ENCODE data around the gene GATD1. TPM values are rescaled to one million over a fixed set of nuclear protein-coding genes. Genes with fewer than 3 reads are reported as not detected.

Gene GATD1
- total RNA-seq, 4 donors from 2014 or later = 47.6 to 81.7 (median 52.9) TPM

GRCh38 chr11:782264-783174 lies 5.2 kb upstream of the GATD1 start:
- H3K27me3 ChIP-seq = no peaks in the 10 kb centered on the region
- no peak overlapping the region for H3K27ac ChIP-seq
- H3K4me1 ChIP-seq = peaks cover 0 to 36% (median 4%) of the 10 kb centered on the region in 4 donors
- TF ChIP-seq POLR2A (IDR thresholded peaks at IDR 0.05) = no peak
- TF ChIP-seq CTCF (IDR thresholded peaks at IDR 0.05) = no peak
- H3K36me3 ChIP-seq = peaks cover 0 to 12% (median 0%) of the 10 kb centered on the region in 3 donors
- no peak overlapping the region for H3K4me3 ChIP-seq
- DNase-seq = no peak
- H3K9me3 ChIP-seq = no peaks in the 10 kb centered on the region

GRCh38 chr11:779955-780532 lies 2.8 kb upstream of the GATD1 start:
- DNase-seq = no peak
- H3K36me3 ChIP-seq = peaks cover 0 to 12% (median 0%) of the 10 kb centered on the region in 3 donors
- no peaks in the 10 kb centered on the region for H3K27me3 ChIP-seq
- no peaks in the 10 kb centered on the region for H3K9me3 ChIP-seq
- H3K27ac ChIP-seq = no peak overlapping the region
- H3K4me1 ChIP-seq = peaks cover 0 to 53% (median 12%) of the 10 kb centered on the region in 4 donors
- no peak overlapping the region for H3K4me3 ChIP-seq
- no peak for TF ChIP-seq POLR2A (IDR thresholded peaks at IDR 0.05)

- DNase-seq = no peak
- H3K36me3 ChIP-seq = peaks cover 0 to 12% (median 0%) of the 10 kb centered on the region in 3 donors
- H3K4me1 ChIP-seq = peaks cover 0 to 57% (median 12%) of the 10 kb centered on the region in 4 donors
- no peaks in the 10 kb centered on the region for H3K27me3 ChIP-seq
- H3K27ac ChIP-seq = no peak overlapping the region
- no peaks in the 10 kb centered on the region for H3K9me3 ChIP-seq
- TF ChIP-seq CTCF (IDR thresholded peaks at IDR 0.05) = no peak
- no peak for TF ChIP-seq POLR2A (IDR thresholded peaks at IDR 0.05)
- H3K4me3 ChIP-seq = no peak overlapping the region
These were observed 2.0 kb upstream of the GATD1 start for GRCh38 chr11:778976-779954.

GRCh38 chr11:776561-777287 lies 563 bp downstream of the GATD1 start:
- Histone ChIP-seq H3K27ac (peak overlapping the region; percentile 76 to 92 (median 88)), H3K27me3 (no peaks in the 10 kb centered on the region), H3K4me3 (peak overlapping the region; percentile 70 to 97 (median 81)), H3K4me1 (peaks cover 0 to 42% (median 12%) of the 10 kb centered on the region in 4 donors), H3K9me3 (no peaks in the 10 kb centered on the region), H3K36me3 (peaks cover 0 to 27% (median 0%) of the 10 kb centered on the region in 3 donors)
- no peak for DNase-seq
- no peak for TF ChIP-seq CTCF (IDR thresholded peaks at IDR 0.05)
- no peak for TF ChIP-seq POLR2A (IDR thresholded peaks at IDR 0.05)

DNA sequence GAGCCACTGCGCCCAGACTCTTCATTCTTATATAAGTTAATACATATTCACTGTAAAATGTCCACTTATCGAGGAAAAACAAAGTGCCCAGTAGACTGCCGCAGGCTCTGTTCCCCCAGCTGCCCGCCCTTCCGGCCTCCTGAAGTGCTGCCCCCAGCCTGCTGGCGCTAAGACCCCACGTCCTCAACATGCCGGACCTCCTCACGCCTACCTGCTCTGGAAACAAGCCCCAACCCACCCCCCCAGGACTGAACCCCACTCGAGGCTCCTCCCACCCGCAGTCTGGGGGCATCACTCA lies 1.1 kb downstream of the GATD1 start:
- Histone ChIP-seq H3K9me3 (no peaks in the 10 kb centered on the region), H3K4me1 (peaks cover 0 to 42% (median 12%) of the 10 kb centered on the region in 4 donors), H3K4me3 (peak overlapping the region; percentile 70 to 97 (median 81)), H3K36me3 (peaks cover 0 to 32% (median 0%) of the 10 kb centered on the region in 3 donors), H3K27ac (peak overlapping the region in 2 of 4 donors; percentile 86 to 92), H3K27me3 (no peaks in the 10 kb centered on the region)
- no peak for DNase-seq
- no peak for TF ChIP-seq POLR2A (IDR thresholded peaks at IDR 0.05)
- TF ChIP-seq CTCF (IDR thresholded peaks at IDR 0.05) = no peak

Measured in Peyer's patch (tissue), 4 donors.